HG03354 (cell line): ENCODE results near the gene NDUFV1.
"Not testable (repeated sequence)": the region's sequence is repeated elsewhere in the genome, so short reads cannot be mapped to it uniquely, and the experiment has no call there.

ENCODE experiments used
- ATAC-seq: cut with Tn5 transposase; IDR thresholded peaks from one replicate; pipeline ENCODE4 v1.9.1; 2021; ENCODE audit warnings: mild to moderate bottlenecking; ENCODE audit not compliant: unreplicated experiment, poor library complexity, severe bottlenecking

The NDUFV1 gene

GRCh38 chr11:67584881-67585873, 21.6 kb upstream of the NDUFV1 start:
- no peak for ATAC-seq

GRCh38 chr11:67585911-67586310, 20.8 kb upstream of the NDUFV1 start:
- no peak for ATAC-seq

- no peak for ATAC-seq
Measured at GRCh38 chr11:67586568-67587250, 20.0 kb upstream of the NDUFV1 start.

- ATAC-seq = peak; percentile 34
Measured at GRCh38 chr11:67588136-67588503, 18.6 kb upstream of the NDUFV1 start.

- ATAC-seq = not testable (repeated sequence)
Measured at GRCh38 chr11:67588899-67589415, 17.8 kb upstream of the NDUFV1 start.

GRCh38 chr11:67592880-67593564, 13.7 kb upstream of the NDUFV1 start:
- no peak for ATAC-seq

- ATAC-seq = no peak
Measured at GRCh38 chr11:67593565-67593905, 13.2 kb upstream of the NDUFV1 start.

GRCh38 chr11:67594480-67594879, 12.3 kb upstream of the NDUFV1 start:
- no peak for ATAC-seq

- ATAC-seq = no peak
Measured at GRCh38 chr11:67596753-67597300, 9.9 kb upstream of the NDUFV1 start.

GRCh38 chr11:67597458-67597857, 9.3 kb upstream of the NDUFV1 start:
- not testable (repeated sequence) for ATAC-seq

- not testable (repeated sequence) for ATAC-seq
Measured at GRCh38 chr11:67597963-67598362, 8.8 kb upstream of the NDUFV1 start.

GRCh38 chr11:67599149-67599548, 7.6 kb upstream of the NDUFV1 start:
- no peak for ATAC-seq

- ATAC-seq = peak; percentile 74
Measured at GRCh38 chr11:67600324-67601029, 6.3 kb upstream of the NDUFV1 start.

- no peak for ATAC-seq
Measured at GRCh38 chr11:67601098-67601497, 5.6 kb upstream of the NDUFV1 start.

- ATAC-seq = not testable (repeated sequence)
Measured at GRCh38 chr11:67604119-67604518, 2.6 kb upstream of the NDUFV1 start.

- ATAC-seq = no peak
Measured at GRCh38 chr11:67604815-67605214, 1.9 kb upstream of the NDUFV1 start.

- no peak for ATAC-seq
Measured at GRCh38 chr11:67605231-67606011, 1.3 kb upstream of the NDUFV1 start.

- no peak for ATAC-seq
Measured at GRCh38 chr11:67606093-67606491, 644 bp upstream of the NDUFV1 start.

GRCh38 chr11:67607507-67607906, 771 bp downstream of the NDUFV1 start:
- ATAC-seq = no peak
